ENCODE results near the gene RAB18.

- TF ChIP-seq YY1 (IDR thresholded peaks at IDR 0.05; ENCODE audit: insufficient read depth, insufficient read length): no peak
- TF ChIP-seq ZNF274 (IDR thresholded peaks at IDR 0.05; ENCODE audit: low read depth, low read length): no peak
- no peak for TF ChIP-seq SUZ12 (IDR thresholded peaks at IDR 0.05; ENCODE audit: extremely low read depth, insufficient read depth, insufficient read length)
These were observed 8.0 kb upstream of the RAB18 start for GRCh38 chr10:27496137-27496536.

Measured in NT2/D1 (cell line).